HG03097 (cell line): ENCODE measurements around the gene RRM2.
"Not testable (repeated sequence)": the region's sequence is repeated elsewhere in the genome, so short reads cannot be mapped to it uniquely, and the experiment has no call there.

ENCODE experiments used
- ATAC-seq: cut with Tn5 transposase; IDR thresholded peaks from one replicate; pipeline ENCODE4 v1.9.1; 2021; ENCODE audit not compliant: unreplicated experiment, low FRiP score

The RRM2 gene

DNA sequence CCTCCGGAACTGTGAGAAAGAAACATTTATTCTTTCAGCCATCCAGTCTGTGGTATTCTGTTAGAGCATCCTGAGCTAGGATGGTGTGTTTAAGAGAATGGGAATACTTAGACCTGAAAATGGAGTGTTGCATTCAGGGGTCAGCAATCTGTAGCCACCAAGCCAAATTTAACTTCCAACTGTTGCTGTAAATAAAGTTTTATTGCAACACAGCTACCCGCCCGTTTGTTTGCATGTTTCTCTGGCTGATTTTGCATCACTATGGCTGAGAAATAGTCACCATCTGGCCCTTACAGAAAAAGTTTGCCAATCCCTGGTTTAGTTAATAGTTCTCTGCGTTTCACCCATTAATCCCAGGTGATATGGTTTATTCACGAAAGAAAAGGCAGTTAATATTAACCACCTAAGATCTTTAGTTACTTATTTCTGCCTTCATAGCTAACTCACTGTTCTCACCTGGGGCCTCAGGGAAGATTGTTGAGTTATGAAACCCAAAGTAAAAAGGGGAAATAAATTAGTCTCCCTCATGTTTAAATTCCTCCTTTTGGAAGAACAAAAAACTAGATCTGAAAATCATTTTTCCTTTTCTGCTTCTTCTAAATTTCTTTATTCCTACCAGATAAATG is 32.9 kb upstream of the RRM2 start:
- ATAC-seq = peak; percentile 52

DNA sequence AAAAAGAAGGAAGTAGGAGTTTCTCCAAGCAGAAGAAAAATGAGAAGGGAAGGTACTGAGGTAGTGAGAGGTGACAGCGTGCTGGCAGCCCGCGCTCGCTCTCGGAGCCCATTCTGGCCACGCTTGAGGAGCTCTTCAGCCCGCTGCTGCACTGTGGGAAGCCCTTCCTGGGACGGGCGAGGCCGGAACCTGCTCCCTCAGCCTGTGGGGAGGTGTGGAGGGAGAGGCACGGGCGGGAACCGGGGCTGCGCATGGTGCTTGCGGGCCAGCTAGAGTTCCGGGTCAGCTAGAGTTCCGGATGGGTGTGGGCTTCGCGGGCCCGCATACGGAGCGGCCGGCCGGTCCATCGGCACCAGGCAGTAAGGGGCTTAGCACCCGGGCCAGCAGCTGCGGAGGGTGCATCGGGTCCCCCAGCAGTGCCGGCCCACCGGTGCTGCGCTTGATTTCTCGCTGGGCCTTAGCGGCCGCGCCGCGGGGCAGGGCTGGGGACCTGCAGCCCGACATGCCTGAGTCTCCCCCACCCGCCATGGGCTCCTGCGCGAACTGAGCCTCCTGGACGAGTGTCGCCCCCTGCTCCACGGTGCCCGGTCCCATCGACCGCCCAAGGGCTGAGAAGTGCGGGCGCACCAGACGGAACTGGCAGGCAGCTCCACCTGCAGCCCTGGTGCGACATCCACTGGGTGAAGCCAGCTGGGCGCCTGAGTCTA is 31.2 kb upstream of the RRM2 start:
- no peak for ATAC-seq

DNA sequence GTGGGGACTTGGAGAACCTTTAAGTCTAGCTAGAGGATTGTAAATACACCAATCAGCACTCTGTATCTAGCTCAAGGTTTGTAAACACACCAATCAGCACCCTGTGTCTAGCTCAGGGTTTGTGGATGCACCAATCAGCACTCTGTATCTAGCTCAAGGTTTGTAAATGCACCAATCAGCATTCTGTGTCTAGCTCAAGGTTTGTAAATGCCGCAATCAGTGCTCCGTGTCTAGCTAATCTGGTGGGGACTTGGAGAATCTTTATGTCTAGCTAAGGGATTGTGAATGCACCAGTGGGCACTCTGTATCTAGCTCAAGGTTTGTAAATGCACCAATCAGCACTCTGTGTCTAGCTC is 30.7 kb upstream of the RRM2 start:
- not testable (repeated sequence) for ATAC-seq

DNA sequence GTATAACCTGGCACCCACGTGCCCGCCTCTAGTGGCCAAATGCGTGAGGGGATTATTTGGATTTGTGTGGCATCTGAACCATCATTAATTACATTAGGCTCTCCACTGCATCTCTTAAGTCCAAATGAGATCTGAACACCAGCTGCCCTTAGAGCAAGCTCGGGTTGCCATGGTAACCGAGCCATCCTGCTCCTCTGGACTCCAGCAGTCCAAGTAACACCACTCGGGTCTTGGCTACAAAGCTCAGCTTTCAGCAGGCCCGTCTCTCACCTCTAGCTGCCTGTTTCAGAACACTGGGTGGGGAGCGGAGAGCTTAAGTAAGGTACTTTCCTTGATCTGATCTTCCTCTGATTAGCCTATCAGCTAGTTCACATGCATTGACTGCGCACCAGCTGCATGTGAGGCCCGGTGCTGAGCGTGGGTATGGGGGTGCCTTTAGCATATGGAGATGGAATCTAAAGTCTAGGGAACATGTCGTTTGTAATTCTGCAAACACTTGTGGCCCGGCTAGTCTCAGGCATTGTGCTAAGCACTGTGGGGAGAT is 28.2 kb upstream of the RRM2 start:
- ATAC-seq = no peak

- no peak for ATAC-seq
Measured at GRCh38 chr2:10095175-10095574, 27.4 kb upstream of the RRM2 start.

GRCh38 chr2:10096641-10097040 is 25.9 kb upstream of the RRM2 start:
- no peak for ATAC-seq

DNA sequence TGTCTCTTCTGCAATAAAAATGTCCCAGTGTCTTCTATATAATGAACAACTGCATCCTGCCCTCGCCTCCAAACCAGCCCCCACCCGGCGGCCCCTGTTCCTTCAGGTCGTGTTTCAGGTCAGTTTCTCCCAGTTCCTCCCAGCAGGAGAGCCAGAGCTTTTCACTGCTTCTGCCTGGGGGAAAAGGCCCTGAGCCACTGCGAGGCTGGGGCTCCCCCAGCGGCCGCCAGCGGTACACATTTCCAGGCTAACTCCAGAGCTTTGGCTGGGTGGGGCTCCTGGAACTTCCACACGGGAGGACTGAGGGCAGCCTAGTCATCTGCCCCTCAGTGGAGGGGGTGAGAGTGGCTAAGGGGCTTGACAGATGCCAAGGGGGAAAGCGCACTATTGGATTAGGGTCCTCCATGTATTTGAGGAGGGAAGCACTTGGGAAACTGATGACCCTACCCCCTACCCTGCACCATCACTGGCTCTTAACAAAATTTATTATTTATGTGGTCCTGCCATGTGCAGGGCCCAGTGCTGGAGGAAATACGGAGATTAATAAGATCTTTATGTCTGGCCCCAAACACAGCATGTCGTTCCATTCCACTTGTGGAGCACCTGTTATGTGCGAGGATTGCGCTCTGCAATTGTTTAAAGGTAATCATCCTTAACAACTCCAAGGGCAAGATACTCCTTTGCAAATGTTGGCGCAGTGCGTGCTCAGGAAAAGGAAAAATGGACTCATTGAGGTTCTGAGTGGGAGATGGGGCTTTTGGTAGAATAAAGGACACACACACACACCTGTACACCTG is 25.0 kb upstream of the RRM2 start:
- ATAC-seq = no peak

DNA sequence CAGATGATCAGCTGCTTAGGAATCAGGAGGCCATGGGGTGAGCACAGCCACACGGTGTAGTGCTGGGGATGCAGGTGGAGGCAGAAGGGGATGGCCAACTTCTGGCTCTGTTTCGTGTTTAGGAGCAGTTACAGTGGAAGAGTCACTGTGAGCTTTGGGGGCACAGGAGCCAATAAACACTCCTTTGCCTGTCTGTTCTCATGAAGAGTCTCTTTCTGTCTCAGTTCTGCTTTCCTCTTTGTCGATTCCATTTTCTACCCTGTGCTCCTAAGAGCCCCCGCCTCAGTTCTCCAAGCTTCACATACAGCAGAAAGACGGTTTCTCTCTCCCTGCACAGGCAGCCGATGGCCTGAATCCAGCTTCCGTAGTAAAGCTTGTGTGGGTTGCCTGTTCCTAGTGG is 21.0 kb upstream of the RRM2 start:
- no peak for ATAC-seq

DNA sequence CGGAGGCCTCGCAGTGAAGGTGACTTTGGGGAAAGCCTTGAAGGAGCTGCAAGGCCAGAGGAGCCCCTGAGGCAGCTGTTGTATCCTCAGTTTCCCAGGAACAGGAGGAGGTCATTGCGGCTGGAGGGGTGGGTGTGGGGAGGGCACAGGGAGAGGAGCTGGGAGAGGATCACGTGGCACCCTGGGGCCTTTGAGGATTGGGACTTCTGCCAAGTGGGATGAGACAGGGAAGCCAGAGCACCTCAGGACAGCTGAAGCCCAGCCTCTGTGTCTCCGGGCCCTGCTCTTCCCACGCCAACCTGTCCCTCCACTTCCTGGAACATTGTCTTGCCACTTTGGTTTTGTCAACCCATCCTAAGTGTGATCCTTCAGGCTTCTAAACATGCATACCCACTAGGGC is 19.4 kb upstream of the RRM2 start:
- no peak for ATAC-seq

DNA sequence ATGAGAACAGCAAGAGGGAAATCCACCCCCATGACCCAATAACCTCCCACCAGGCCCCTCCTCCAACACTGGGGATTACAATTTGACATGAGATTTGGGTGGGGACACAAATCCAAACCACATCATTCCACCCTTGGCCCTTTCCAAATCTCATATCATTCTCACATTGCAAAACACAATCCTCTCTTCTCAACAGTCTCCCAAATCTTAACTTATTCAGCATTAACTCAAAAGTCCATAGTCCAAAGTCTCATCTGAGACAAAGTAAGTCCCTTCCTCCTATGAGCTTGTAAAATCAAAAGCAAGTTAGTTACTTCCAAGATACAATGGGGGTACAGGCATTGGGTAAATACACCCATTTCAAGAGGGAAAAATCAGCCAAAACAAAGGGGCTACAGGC is 17.6 kb upstream of the RRM2 start:
- not testable (repeated sequence) for ATAC-seq

GRCh38 chr2:10109311-10109710 is 13.2 kb upstream of the RRM2 start:
- no peak for ATAC-seq

GRCh38 chr2:10119027-10119325 is 3.6 kb upstream of the RRM2 start:
- no peak for ATAC-seq

DNA sequence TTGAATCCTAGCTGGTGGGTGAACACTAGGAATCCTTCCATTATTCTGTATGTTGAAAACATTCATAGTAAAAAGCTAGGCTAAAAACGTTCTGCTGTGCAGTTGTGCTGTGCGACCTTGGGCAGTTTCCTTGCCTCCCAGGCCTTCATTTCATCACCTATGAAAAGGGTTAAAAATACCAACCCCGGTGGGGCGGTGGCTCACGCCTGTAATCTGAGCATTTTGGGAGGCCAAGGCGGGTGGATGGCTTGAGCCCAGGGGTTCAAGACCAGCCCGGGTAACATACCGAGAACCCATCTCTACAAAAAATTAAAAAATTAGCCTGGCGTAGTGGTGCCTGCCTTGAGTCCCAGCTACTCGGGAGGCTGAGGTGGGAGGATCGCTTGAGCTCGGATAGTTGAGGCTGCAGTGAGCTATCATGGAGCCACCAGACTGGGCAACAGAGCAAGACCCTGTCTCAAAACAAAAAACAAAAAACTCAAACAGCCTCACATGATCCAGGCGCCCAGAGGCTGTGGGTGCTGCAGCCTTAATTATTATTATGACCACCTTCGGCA is 2.9 kb upstream of the RRM2 start:
- ATAC-seq = no peak

GRCh38 chr2:10120158-10120876 is 2.2 kb upstream of the RRM2 start:
- peak; percentile 36 for ATAC-seq

- no peak for ATAC-seq
Measured at GRCh38 chr2:10120877-10121574, 1.5 kb upstream of the RRM2 start.

GRCh38 chr2:10123281-10123680 is 742 bp downstream of the RRM2 start:
- ATAC-seq = no peak

- ATAC-seq = no peak
Measured at GRCh38 chr2:10124538-10125045, 2.1 kb downstream of the RRM2 start.

DNA sequence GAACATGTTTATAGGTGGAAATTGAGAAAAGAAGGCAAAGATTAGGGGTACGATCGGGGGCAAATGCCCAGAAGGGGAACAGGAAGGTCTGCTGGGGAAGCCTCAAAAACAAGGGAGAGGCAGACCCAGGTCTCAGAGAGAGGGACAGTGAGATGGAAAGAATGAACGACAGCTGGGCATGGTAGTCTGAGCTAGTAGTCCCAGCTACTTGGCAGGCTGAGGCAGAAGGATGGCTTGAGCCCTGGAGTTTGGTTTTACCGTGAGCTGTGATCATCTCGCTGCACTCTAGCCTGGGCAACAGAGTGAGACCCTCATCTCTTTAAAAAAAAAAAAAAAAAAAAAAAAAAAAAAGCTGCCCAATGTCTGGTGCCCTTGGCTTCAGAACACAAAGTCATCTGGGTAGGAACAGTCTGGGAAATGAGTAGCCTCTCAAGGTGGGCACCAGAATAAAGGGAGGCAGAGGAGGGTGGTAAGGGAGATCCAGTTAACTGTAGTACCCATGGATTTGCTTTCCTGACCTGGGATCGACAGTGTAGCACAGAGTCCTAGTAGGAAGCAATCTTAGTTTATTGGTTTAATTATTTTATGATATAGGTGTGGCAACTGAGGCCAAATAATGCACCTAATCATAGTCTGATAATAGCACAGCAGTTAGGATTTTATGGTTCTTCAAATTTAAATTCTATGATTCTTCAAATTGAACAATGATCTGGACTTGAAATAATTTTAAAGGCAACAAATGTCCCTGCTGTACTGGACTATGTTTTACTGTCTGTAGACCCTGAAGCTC is 3.5 kb downstream of the RRM2 start:
- no peak for ATAC-seq

- ATAC-seq = no peak
Measured at GRCh38 chr2:10126632-10127026, 4.1 kb downstream of the RRM2 start.
